ENCODE results near the gene PDGFRA.

The PDGFRA gene

DNA sequence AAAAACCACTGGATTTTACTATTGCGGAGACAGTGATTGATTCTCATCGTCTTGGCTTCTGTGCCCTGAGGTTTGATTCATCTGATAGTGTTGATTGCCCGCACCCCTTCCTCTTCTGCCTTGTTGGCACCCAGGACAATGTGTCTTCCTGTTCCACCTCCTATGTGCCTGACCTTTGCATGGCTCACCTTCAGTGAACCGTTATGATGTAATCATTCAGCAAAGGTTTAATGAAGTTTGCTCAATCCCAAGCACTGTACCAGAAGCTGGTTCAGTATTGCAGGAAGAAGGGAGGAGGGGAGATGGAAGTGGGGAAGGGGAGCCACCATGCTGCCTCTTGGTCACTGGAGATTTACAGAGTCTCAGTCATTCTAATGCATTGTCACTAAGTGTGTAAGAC lies 36.3 kb downstream of the PDGFRA start:
- no peak for DNase-seq

DNA sequence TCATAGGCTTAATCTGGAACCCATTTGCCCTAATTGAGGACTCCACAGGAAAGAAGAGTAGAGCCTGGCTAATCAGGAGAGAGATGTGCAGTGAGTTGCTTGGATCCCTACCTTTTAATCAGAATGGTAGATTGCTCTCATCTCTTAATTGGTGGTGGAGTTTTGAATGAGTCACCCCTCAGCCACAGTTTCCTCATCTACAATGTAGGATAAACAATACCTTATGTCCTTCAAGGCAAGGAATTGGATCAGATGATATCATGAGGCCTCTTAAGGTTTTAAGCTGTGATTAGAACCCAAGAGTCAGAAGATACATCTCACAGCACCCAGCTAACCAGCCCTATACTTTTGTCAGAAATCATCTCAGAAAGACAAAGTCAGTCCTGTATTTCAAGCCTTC lies 39.1 kb downstream of the PDGFRA start:
- no peak for DNase-seq

DNA sequence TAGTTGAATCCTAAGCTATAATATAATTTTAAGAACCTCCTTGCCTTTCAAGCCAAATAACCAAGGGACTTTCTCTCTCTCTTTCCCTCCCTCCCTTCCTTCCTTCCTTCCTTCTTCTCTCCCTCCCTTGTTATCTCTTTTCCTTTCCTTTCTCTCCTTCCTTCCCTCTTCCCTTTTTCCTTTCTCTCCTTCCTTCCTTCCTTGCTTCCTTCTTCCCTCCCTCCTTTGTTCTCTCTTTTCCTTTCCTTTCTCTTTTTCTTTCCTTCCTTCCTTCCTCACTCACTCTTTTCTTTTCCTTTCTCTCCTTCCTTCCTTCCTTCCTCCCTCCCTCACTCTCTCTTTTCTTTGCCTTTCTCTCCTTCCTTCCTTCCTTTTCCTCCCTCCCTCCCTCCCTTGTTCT lies 42.4 kb downstream of the PDGFRA start:
- no peak for DNase-seq

DNA sequence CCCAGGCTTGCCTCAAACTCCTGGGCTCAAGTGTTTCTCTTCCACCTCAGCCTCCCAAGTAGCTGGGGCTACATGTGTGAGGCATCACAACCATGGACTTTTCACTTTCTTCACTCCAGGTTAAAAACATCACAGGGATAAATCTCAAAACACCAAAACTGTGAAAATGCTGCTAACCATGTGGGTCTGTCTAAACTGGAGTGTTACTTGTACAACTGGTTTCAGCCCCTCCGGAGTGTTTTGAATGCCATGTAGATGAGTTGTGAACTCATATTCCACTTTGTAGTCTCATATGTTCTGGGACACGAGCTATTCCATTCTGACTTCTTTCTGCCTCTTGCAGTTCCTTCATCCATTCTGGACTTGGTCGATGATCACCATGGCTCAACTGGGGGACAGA lies 43.0 kb downstream of the PDGFRA start:
- no peak for DNase-seq

DNA sequence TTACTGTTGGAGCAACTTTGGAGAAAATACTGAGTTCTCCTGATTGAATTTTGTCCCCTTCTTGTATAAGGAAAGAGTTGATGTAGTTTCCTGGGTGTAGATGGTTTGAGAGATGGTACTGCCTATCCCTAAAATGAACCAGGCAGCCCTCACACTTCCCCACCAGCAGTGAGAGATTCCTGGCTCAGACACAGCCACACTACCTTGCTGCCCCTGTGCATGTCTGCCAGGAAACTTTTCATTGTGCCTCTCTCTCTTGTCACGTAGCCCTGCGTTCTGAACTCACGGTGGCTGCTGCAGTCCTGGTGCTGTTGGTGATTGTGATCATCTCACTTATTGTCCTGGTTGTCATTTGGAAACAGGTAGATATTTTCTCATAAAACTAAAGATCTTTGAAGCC lies 45.2 kb downstream of the PDGFRA start:
- no peak for DNase-seq

DNA sequence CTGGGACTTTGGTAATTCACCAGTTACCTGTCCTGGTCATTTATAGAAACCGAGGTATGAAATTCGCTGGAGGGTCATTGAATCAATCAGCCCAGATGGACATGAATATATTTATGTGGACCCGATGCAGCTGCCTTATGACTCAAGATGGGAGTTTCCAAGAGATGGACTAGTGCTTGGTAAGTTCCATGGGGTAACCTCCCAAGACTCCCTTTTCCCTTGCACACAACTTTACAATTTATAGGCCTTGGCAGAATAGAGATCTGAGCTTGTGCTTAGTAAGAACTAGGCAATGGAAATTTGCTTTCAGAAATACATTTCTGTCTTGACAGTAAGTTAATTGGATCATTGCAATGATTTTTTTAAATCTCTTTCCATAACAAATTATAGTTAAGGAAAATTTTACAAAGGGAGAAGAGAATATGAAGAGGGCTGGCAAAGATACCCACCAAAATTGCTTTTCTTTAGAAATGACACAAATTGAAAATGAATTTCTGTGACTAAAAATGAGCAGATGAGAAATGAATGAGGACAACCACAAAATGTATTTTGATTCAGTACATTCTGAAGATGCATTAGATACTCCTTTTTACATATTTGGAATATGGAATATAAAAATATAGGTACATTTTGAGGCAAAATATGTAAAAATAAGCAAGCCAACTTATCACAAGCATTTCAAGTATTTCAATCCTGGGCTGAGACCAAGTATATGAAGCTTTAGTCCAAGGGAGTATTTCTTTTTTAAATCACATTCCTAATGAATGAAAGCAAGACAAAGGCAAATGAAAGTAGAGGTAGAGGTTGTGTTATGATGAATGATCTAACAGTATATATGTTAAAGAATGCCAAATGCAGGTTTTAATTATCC lies 45.9 kb downstream of the PDGFRA start:
- DNase-seq: no peak

DNA sequence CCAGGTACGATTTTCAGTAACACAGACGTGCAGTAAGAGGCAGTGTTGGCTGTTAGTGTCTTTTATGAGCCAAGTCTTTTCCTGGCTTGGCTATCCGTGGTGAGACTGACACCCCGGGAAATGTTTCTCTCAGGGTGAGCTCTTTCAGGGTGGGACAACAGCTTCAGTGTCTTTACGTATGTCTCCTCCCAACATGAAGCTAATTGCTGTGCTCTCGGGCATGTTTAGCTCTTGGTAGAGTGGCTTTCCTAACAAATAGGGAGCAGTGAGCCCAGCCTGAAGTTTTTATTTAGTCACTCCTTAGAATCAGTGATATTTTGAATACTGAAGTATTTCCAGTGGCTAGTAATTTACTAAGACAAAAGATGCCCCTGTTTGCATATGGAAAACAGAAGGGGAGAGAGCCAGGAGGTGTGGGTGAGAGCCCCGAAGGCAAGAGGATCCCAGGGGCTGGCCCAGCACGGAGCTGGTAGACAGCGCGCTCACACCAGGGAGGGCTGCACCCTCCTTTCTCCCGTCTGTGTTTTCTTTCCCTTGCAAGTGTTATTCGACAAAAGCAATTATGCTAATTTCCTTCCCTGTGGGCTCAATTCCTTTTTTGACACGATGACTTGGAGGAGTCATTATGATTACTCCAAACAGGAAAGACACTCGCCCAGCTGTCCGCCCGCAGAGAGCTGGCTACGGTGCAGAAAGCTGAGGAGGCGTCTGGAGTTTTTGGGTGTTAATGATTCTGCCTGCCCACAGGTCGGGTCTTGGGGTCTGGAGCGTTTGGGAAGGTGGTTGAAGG lies 47.7 kb downstream of the PDGFRA start:
- DNase-seq: no peak

DNA sequence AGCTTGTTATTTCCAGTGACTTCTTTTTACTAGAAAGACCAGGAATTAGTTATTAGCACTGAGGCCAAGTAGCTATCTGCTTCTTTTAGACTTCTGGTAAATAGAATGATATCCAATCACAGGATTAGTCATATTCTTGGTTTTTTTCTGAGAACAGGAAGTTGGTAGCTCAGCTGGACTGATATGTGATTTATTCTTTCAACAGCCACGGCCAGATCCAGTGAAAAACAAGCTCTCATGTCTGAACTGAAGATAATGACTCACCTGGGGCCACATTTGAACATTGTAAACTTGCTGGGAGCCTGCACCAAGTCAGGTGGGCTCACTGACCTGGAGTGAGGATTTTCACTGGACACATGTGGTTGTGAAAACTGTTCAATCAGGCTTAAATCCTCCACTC lies 48.6 kb downstream of the PDGFRA start:
- DNase-seq: no peak

DNA sequence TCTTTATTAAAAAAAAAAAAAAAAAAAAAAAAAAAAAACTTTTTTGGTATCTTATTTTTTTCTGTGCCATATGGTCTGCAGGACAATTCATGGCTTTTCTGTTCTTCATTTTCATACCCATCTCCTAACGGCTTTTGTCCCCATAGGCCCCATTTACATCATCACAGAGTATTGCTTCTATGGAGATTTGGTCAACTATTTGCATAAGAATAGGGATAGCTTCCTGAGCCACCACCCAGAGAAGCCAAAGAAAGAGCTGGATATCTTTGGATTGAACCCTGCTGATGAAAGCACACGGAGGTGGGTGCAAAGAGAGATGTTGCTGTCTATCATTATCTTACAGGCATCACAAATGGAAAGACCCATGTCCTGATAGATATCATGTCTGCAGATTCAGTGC lies 49.1 kb downstream of the PDGFRA start:
- DNase-seq: no peak

DNA sequence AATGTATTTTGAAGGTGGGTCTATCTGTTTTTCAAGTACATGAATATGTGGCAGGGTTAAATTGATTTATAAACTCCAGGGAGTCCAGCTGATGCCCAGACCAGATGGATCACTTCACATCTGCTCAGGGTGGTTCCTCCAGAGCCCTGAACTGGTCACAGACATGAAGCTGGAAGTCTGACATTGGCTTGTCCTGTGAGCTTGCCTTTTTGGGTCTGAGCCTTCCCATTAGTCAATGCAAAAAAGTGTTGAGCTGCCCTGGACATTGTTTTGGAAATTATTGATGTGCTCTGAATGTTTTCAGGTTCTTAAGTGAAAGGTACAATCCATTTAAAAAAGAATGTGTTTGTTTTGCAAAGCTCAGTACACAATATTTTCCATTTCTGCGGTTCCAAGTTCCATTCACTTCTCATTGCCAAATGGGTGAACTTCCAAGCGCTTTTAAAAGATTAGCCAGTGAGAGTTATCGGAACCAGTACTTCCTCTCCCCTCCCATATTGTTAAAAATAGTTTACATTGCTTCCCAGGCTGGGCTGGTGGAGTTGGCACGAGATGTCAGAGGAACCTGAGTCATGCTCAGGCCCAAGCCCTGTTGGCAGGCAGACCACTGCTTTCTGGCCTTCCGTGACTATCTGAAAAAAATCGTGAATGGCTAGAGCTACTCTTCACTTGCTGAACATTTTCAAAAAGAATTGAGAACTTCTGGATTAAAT lies 52.1 kb downstream of the PDGFRA start:
- no peak for DNase-seq

DNA sequence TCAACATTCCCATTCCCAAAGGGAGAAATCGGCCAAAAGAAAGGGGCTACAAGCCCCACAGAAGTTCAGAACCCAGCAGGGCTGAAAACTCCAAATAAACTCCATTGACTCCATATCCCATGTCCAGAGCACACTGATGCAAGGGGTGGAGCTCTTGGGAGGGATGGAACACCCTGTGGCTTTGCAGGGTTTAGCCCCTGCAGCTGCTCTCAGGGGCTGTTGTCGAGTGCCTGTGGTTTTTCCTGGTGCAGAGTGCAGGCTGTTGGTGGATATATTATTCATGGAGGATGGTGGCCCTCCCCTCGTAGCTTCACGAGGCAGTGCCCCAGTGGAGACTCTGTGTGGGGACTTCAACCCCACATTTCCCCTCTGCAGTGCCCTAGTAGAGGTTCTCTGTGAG lies 53.7 kb downstream of the PDGFRA start:
- DNase-seq: no peak

DNA sequence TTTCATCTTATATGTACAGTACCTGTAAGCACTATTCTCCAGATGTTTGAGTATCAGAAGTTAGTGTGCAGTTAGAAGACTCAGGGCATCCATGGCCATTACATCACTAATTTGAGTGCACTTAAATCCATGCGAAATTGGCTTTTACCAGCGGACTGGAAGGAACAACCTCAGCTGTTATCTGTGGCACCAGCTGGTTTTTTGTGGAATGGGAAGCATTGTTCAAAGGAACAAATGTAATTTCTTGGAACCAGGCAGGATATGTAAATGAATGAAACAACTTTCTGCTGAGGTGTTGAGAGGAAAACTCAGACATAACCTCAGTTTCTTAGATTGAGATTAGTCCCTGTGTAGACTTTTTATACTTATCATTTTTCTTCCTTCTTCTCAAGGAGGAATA lies 60.2 kb downstream of the PDGFRA start:
- DNase-seq: no peak

DNA sequence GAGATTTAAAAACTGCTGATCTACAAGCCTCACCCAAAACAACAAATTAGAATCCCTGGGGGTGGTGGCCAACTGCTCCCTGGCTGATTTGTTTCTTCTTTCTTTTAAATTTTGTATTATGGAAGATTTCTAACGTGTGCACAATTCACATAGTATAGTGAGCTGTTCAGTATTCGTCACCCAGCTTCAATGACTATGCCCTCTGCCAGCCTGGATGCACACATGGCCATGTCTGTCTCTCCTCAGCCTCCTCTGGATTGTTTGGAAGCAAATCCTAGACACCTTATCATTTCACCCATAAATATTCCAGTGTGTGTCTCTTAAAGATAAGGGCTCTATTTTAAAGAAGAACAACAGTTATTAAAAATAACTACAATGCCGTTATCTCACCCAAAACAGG lies 61.9 kb downstream of the PDGFRA start:
- no peak for DNase-seq

DNA sequence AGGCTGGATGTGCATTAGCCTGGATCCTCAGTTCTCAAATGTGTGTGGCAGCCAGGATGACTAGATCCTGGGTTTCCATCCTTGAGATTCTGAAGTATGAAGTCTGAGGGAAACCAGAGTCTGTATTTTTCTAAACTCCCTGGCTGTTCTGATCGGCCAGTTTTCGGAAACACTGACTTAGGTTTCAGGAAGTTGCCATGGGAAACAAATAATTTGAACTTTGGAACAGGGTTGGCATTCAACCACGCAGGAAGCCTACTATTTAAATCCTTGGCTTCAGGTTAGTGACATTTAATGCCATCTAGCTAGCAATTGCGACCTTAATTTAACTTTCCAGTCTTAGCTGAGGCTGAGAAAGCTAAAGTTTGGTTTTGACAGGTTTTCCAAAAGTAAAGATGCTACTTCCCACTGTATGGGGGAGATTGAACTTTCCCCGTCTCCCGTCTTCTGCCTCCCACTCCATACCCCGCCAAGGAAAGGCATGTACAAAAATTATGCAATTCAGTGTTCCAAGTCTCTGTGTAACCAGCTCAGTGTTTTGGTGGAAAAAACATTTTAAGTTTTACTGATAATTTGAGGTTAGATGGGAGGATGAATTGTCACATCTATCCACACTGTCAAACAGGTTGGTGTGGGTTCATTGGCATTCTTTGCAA lies 67.6 kb downstream of the PDGFRA start:
- DNase-seq: no peak

DNA sequence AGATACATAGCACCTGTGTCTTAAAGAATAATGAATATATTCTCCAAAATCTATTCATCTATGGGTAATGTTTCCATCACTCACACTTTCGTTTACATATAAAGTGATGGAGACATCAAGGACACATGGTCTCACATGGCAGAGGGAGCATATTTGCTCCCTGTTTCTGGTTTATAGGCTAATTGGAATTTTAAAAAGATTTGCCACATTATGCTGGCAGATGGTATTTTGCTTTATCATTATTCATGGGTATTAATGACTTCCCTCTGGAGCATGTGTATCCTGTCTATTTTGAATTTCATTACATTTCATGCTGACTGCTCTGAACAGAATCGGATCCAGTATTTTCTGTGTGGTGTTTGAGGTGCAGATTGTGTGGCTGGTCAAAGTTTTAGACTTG lies 79.0 kb downstream of the PDGFRA start:
- DNase-seq: no peak

DNA sequence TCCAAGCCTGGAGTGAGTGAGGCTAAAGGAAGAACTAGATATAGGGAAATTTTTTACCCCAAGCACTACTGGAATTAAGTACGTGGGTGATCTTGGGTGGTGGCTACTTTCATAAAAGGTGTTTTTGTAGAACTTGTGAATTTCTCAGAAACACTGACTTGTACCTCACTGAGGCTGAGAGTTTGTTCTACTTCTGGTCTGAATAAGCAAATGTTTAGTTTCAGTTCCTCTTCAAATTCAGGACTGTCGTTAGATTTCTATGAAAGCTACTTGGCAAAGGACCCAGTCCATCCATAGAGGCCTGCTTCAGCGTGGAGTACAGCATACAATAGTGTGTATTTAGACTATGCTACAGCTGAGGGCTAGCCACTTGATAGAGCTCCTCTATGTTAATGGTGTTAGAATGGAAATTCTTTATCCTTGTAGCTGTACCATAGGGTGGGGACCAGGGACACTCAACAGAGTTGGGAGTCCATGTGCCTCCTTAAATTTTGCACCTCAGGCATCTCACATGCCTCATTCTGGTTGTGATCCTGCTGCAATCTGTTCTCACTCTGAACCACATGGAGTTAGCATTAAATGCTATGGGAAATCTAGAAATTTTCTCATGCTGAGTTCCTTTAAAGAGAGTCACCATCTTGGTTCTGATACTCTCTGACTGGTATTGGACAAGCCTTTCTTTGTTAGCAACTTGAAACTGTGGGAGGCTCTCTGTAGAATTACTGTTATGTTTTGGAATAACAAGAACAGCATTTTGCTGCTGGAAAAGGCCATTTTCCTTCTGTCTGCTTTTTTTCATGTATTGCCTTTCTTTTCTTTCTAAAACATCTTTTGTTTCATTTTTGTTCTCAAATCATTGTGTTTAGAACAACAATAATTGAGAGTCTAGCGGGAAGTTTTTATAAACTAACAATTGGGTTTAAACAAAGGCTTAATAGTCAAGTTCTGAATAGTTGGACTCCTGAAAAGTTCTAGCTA lies 86.8 kb downstream of the PDGFRA start:
- DNase-seq: no peak

DNA sequence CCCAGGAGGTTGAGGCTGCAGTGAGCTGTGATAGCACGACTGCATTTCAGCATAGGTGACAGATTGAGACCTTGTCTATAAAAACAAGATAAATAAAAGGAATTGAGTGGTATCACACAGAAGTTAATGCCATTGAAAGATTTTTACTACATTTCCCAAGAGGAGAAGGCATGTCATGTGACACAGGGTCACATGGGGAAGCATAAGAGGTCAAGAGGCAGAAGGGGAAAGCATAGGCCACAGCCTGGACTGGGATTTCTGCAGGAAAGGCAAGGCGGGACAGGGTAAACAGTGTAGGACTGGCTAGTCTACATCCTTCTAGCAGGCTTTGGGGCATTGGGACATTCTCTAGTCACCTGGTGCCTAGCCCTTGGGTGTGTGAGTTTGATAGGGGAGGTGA lies 88.6 kb downstream of the PDGFRA start:
- DNase-seq: no peak

DNA sequence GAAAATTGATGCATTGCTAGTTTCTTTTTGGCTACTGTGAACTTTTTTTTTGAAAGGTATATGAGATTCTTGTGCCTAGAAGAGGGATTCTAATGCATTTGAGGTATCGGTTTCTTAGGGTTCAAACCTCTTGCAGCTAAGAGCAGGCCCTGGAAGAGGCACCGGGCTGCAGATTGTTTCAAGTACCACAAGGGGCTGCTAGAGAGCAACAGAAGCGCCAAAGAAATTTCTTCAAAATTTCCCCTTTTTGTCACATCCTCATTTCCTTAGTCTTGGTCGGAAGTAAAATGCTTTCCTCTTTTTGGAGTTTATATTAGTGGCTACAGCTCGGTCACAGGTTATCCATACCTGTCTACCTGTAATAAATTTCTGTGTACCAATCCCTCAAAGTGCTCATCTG lies 89.8 kb downstream of the PDGFRA start:
- no peak for DNase-seq

DNA sequence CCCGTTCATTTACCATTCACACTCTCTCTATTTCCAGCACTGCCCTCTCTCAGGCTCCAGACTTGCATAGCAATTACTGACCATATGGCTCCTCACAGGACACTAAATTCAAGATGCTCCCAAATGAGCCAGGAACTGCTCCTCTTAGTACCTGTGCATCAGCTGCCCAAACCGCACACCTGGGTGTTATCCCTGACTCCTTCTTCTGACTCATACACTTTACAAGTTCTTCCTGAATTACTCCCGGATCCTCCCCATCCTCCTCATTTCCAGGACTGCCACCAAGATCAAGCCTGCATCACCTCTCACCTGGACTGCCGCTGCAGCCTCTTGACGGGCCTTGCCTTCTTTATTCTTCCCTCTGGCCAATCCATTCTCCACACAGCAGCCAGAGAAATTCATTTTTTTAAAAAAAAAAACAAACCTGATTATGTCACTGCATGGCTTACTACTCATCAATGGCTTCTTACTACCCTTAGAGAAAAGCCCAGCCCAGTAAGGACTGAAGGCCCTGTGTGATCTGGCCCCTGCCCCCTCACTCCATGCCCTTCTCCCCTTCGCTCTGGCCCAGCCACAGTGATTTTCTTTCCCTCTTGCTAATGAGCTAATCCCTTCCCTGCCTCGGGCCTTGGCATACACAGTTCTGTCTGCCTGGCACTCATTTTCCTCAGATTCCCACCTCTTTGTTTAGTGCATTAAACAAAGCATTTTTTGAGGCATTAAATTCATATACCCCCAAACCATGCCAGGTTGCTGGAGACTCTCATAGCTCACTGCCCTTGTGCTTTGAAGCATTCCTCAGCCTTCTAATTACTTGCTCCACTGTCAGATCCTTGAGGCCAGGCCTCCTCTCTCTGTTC lies 92.0 kb downstream of the PDGFRA start:
- DNase-seq: no peak

DNA sequence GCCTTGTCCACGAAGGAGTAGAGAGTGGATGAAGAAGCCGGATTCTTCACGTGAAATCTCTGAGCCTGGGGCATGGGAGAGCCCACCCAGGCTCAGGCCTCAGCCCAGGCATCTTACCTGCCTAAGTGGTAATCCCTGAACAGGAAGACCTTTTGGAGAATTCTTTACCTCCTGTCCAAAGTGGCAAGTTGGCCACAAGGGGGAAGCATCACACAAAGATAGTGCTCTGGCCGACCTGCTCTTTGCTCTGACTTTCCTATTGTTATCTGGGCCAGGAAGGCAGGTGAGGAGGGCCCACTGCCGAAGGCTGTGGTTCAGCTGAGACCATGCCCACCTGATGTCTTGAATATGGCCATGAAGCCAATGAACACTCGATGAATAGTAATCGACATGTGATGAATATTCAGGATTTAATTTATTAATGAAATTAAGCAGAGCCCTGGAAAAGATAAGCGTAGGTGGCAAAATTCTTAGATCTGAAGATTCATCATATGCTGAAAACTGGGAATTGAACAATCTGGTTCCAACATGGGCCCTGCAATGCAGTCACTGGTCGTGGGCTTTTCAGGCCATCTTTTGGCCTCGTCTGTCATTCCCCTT lies 93.8 kb downstream of the PDGFRA start:
- peak; percentile 2 for DNase-seq

DNA sequence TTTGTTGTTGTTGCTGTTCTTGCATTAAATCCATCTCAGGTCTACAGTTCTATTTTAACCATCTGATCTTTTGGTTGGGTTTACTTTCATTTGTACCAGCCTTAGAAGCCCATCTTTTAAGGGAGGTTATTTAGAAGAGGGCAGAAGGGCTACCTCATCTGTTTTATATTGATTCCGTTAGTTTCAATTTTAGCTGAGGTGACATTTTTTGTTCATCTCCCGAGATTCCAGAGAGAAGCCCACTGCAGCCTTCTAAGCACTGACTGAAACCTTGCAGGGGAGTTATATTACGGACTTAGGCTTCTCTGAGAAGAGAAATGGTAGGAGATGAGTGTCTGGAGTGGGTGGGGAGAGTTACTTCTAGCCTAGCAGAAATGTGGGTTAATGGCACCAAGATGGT lies 101.8 kb downstream of the PDGFRA start:
- DNase-seq: no peak

Measured in NCI-H2081 treated with DMSO at 0.1 percent for 48 hours (cell line).